BJ (cell line): ENCODE measurements around the gene SRSF7. TPM values are rescaled to one million over a fixed set of nuclear protein-coding genes. Genes with fewer than 3 reads are reported as not detected.
"Not testable (repeated sequence)": the region's sequence is repeated elsewhere in the genome, so short reads cannot be mapped to it uniquely, and the experiment has no call there.

Experiments used
- CTCF ChIA-PET: fragments of 350-600 bp; formaldehyde crosslinking; extraction: SDS; loops from one replicate; lab custom pipeline; 2021; ENCODE audit warnings: antibody characterized with exemption, inconsistent platforms; lab: Yijun Ruan, JAX
- POLR2A ChIA-PET: fragments of 300-600 bp; sonication (Branson Sonifier 250); formaldehyde crosslinking; extraction: SDS; loops from one replicate; lab custom pipeline; 2021; ENCODE audit warnings: antibody characterized with exemption; lab: Charles Lee
- DNase-seq: peaks from one replicate; pipeline ENCODE4 v3.0.0-alpha.2; 2011; ENCODE audit warnings: low read depth
- H3K27me3 ChIP-seq: 2 replicates; pipeline ENCODE4 v1.6.0; 2011; ENCODE audit warnings: low read length; ENCODE audit not compliant: control insufficient read depth, insufficient read depth
- H3K36me3 ChIP-seq: 2 replicates; pipeline ENCODE4 v1.5.1; 2011; ENCODE audit warnings: low read length; ENCODE audit not compliant: control insufficient read depth, insufficient read depth
- H3K4me3 ChIP-seq: 2 replicates; pipeline ENCODE4 v1.5.1; 2011; ENCODE audit warnings: low read depth, mild to moderate bottlenecking, control low read depth, low read length
- CTCF ChIP-seq: IDR thresholded peaks from 2 replicates; pipeline ENCODE4 v1.5.1; 2011; ENCODE audit warnings: low read depth, mild to moderate bottlenecking, control low read depth, inconsistent platforms, low read length, moderate library complexity; ENCODE audit not compliant: insufficient read depth
- polyA plus RNA-seq: library from polyadenylated mRNA; depleted of rRNA; stranded (reverse); fragments of >200 nt; gene quantifications from 2 replicates; pipeline ENCODE4 v1.2.3, GENCODE V29; 2011

SRSF7 gene
- polyA plus RNA-seq, 1 experiment: 110 TPM

DNA sequence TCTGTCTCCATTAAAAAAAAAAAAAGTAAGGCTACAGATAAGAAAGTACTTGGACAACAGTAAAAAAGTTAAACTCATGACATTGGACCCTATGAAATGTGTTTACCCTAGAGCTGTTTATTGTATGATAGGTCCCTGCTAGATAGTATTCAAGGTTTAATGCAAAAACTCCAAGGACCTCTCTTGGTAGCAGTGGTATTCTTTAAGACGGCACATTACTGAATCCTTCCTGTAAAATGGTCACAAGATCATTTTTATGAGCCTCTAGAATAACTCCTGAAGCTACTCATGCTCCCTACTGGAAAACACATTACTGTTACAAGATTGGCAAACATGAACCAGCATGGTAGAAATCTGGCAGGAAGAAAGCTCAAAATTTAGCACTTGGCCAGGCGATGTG is 46.5 kb downstream of the SRSF7 start:
- Histone ChIP-seq H3K27me3 (no peaks in the 10 kb centered on the region), H3K4me3 (no peak overlapping the region), H3K36me3 (no peaks in the 10 kb centered on the region)
- no peak for DNase-seq
- no peak for TF ChIP-seq CTCF
- POLR2A ChIA-PET: interaction anchor here (0.6 kb wide), 1 partner anchor 402 kb away, joined by 5 read pairs; no protein-coding TSS in a partner anchor
- CTCF ChIA-PET: interaction anchor here (0.6 to 2.5 kb wide), 4 partner anchors 11 to 123 kb away, joined by 3 to 10 read pairs (median 5); no protein-coding TSS in a partner anchor

DNA sequence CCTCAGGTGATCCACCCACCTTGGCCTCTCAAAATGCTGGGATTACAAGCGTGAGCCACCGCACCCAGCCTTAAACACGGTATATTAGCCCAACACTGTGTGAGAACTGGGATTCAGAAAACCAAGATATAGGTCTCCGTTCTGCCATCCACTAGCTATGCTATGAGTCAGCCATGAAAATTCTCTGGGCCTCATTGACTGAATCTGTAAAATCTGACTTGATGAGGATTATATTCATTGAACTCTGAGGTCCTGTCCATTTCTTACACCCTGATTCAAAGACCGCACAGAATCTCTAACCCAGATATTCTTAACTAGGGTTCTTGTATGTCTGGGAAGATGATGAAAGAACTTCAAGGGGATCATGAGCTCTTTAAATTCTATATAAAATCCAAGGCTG is 47.8 kb downstream of the SRSF7 start:
- ChIA-PET CTCF (interaction anchor here (1.7 to 2.5 kb wide), 2 partner anchors 12 to 122 kb away, joined by 3 to 10 read pairs; no protein-coding TSS in a partner anchor), POLR2A (interaction anchor here (0.9 kb wide), 1 partner anchor 84 kb away, joined by 4 read pairs; no protein-coding TSS in a partner anchor)
- not testable (repeated sequence) for H3K4me3 ChIP-seq, H3K36me3 ChIP-seq, H3K27me3 ChIP-seq, DNase-seq

GRCh38 chr2:38702413-38702812 is 48.7 kb downstream of the SRSF7 start:
- ChIA-PET CTCF (no interaction called here), POLR2A (interaction anchor here (0.5 to 0.9 kb wide), 4 partner anchors 83 to 150 kb away, joined by 3 to 4 read pairs (median 4); partner anchors contain the start of gene HNRNPLL)
- H3K4me3 ChIP-seq: no peak overlapping the region
- TF ChIP-seq CTCF: no peak
- H3K36me3 ChIP-seq: no peaks in the 10 kb centered on the region
- DNase-seq: peak; percentile 57
- no peaks in the 10 kb centered on the region for H3K27me3 ChIP-seq

DNA sequence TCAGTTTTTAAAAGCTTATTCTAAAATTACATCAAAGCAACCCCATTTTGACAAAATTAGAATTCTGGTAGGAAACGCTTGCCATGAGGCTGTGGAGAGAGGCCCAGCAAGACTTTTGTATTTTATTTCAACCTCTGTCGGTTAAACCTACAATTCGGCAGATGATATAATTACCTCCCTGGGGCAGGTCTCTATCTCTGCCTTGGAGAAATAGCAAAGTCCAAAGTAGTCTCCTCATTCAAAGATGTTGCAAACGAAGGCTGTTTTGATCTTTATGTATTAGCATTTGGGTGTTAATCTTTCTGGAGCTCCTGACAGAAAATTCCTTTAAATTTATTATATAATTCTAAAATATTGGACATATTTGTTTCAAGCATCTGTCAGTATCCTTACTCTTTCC is 49.6 kb downstream of the SRSF7 start:
- no peak overlapping the region for H3K4me3 ChIP-seq
- no peaks in the 10 kb centered on the region for H3K36me3 ChIP-seq
- CTCF ChIA-PET: interaction anchor here (1.0 kb wide), 1 partner anchor 11 kb away, joined by 5 read pairs; no protein-coding TSS in a partner anchor
- TF ChIP-seq CTCF: no peak
- no peaks in the 10 kb centered on the region for H3K27me3 ChIP-seq
- POLR2A ChIA-PET: interaction anchor here (0.7 kb wide), 1 partner anchor 42 kb away, joined by 3 read pairs; no protein-coding TSS in a partner anchor
- DNase-seq: no peak

DNA sequence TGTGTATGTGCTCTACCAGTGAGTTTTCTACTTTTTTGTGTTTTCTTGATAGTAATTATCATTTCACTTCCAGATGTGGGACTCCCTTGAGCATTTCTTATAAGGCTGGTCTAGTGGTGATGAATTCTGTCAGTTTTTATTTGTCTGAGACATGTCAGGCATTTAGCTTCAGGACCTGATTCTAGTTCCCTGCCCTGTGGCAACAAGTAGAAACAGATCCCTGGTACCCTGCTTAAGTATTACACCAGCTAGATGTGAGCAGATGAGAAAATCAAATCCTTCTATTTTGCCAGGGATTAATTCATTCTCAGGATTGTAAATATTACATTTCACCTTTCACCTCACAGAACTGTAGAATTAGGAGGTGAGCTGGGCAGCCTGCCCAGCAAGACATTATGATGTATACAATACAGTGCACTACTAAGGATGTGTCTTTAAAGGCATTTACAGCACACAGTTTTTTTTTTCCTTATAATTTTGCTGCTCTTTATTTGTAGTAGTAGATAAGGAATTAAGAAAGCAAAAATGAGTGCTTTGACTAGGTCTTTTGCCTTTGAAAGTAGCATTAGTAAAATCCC is 50.2 kb downstream of the SRSF7 start:
- no peak for DNase-seq
- TF ChIP-seq CTCF: no peak

More for the DNA sequence above, 50.2 kb downstream of the SRSF7 start:
- ChIA-PET POLR2A (interaction anchor here (0.7 kb wide), 1 partner anchor 43 kb away, joined by 3 read pairs; no protein-coding TSS in a partner anchor), CTCF (interaction anchor here (1.0 kb wide), 1 partner anchor 12 kb away, joined by 5 read pairs; no protein-coding TSS in a partner anchor)
- no peak overlapping the region for H3K4me3 ChIP-seq
- H3K36me3 ChIP-seq: no peaks in the 10 kb centered on the region
- no peaks in the 10 kb centered on the region for H3K27me3 ChIP-seq
